ENCODE results near the gene OSBPL6.

- TF ChIP-seq POLR2A (IDR thresholded peaks at IDR 0.05; ENCODE audit: low read length) = no peak
- TF ChIP-seq GATA1 (IDR thresholded peaks at IDR 0.05; ENCODE audit: low read depth, low read length) = no peak
Observed at GRCh38 chr2:178296394-178297090, 102.2 kb downstream of the OSBPL6 start.
